Peyer's patch (tissue), 4 donors: ENCODE measurements around the gene DYRK1A. TPM values are rescaled to one million over a fixed set of nuclear protein-coding genes. Genes with fewer than 3 reads are reported as not detected.

Source experiments
- DNase-seq, 3 donors: peaks; one replicate each; pipeline ENCODE4 v3.0.0-alpha.2; 2017 to 2019
- H3K27ac ChIP-seq, 4 donors: fragments of 200-600 bp; sonication (generic); one replicate each; pipeline ENCODE4 v1.5.1; 2016 to 2019
- H3K27me3 ChIP-seq, 2 donors: fragments of 200-600 bp; sonication (generic); one replicate each; pipeline ENCODE4 v1.5.1; 2019
- H3K36me3 ChIP-seq, 3 donors: fragments of 200-600 bp; sonication (generic); one replicate each; pipeline ENCODE4 v1.5.1; 2016 to 2019
- H3K4me1 ChIP-seq, 4 donors: fragments of 200-600 bp; sonication (generic); one replicate each; pipeline ENCODE4 v1.5.1; 2016 to 2019
- H3K4me3 ChIP-seq, 4 donors: fragments of 200-600 bp; sonication (generic); 1 replicate in 3 of 4; 2 replicates in 1 of 4; pipeline ENCODE4 v1.5.1; 2016 to 2019; ENCODE audit warnings: mild to moderate bottlenecking in 1 of 4
- H3K9me3 ChIP-seq, 4 donors: fragments of 200-600 bp; sonication (generic); one replicate each; pipeline ENCODE4 v1.5.1; 2016 to 2019; ENCODE audit warnings: mild to moderate bottlenecking in 1 of 4
- CTCF ChIP-seq, 6 experiments: fragments of 450-650 bp in 4 of 6; fragments of 200-600 bp in 2 of 6; sonication (generic) in 1 of 6; IDR thresholded peaks; one replicate each; pipeline ENCODE4 v1.5.1; 2017 to 2019; ENCODE audit warnings: antibody characterized with exemption in 6 of 6, mild to moderate bottlenecking in 3 of 6, moderate library complexity in 1 of 6
- POLR2A ChIP-seq, 2 donors: fragments of 450-650 bp; IDR thresholded peaks; one replicate each; pipeline ENCODE4 v1.5.1; 2017; ENCODE audit warnings: antibody characterized with exemption in 2 of 2, mild to moderate bottlenecking in 2 of 2, moderate library complexity in 2 of 2
- total RNA-seq, 4 donors: library from RNA; depleted of rRNA; stranded (reverse); fragments of >200 nt; gene quantifications; one replicate each; pipeline ENCODE4 v1.1.0, GENCODE V29; 2016

The DYRK1A gene
- total RNA-seq, 4 donors from 2014 or later = 68.8 to 133 (median 81.3) TPM

- DNase-seq = no peak
- TF ChIP-seq POLR2A (IDR thresholded peaks at IDR 0.05) (no peak), CTCF (IDR thresholded peaks at IDR 0.05) (peak in 1 of 6 experiments; percentile 11)
- H3K4me1 ChIP-seq = peaks cover 0 to 3% (median 0%) of the 10 kb centered on the region in 4 donors
- no peak overlapping the region for H3K27ac ChIP-seq
- H3K4me3 ChIP-seq = no peak overlapping the region
- no peaks in the 10 kb centered on the region for H3K36me3 ChIP-seq
- no peaks in the 10 kb centered on the region for H3K27me3 ChIP-seq
- H3K9me3 ChIP-seq = no peaks in the 10 kb centered on the region
These were observed 80.0 kb downstream of the DYRK1A start for GRCh38 chr21:37446552-37446951.

- Histone ChIP-seq H3K4me3 (no peak overlapping the region), H3K9me3 (no peaks in the 10 kb centered on the region), H3K27me3 (no peaks in the 10 kb centered on the region), H3K4me1 (peaks cover 0 to 8% (median 0%) of the 10 kb centered on the region in 4 donors), H3K27ac (no peak overlapping the region), H3K36me3 (no peaks in the 10 kb centered on the region)
- no peak for DNase-seq
- TF ChIP-seq CTCF (IDR thresholded peaks at IDR 0.05) (no peak), POLR2A (IDR thresholded peaks at IDR 0.05) (no peak)
These were observed 80.8 kb downstream of the DYRK1A start for GRCh38 chr21:37447288-37447936.

GRCh38 chr21:37449302-37449937 lies 82.8 kb downstream of the DYRK1A start:
- H3K4me3 ChIP-seq = no peak overlapping the region
- peaks cover 0 to 21% (median 0%) of the 10 kb centered on the region in 4 donors for H3K4me1 ChIP-seq
- H3K36me3 ChIP-seq = no peaks in the 10 kb centered on the region
- DNase-seq = no peak
- no peak for TF ChIP-seq POLR2A (IDR thresholded peaks at IDR 0.05)
- no peak overlapping the region for H3K27ac ChIP-seq
- no peaks in the 10 kb centered on the region for H3K9me3 ChIP-seq
- no peaks in the 10 kb centered on the region for H3K27me3 ChIP-seq

DNA sequence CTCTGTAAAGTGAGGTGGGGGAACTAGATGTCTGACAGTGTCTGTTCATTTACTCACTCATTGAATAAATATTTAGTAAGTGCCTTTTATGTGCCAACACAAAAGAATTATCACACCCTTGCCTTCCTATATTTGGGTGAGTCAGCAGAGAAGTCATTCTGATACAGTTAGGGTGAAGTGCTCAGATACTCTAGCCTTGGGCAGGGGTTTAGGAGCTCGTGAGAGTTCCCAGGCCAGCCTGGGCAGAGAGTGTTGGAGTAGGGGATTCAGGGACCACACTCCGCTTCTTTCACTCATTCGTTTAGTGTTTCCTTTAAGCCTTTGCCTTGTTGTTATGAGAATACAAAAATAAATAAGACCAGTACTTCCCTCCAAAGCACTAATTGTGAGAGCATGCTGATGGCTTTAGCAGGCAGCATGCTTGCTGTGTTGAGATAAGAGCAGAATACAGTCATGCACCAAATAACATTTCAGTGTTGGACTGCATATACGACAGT lies 83.9 kb downstream of the DYRK1A start:
- H3K27me3 ChIP-seq = no peaks in the 10 kb centered on the region
- TF ChIP-seq POLR2A (IDR thresholded peaks at IDR 0.05) (no peak), CTCF (IDR thresholded peaks at IDR 0.05) (no peak)
- peaks cover 0 to 27% (median 0%) of the 10 kb centered on the region in 4 donors for H3K4me1 ChIP-seq
- H3K27ac ChIP-seq = no peak overlapping the region
- H3K9me3 ChIP-seq = no peaks in the 10 kb centered on the region
- no peak overlapping the region for H3K4me3 ChIP-seq
- no peaks in the 10 kb centered on the region for H3K36me3 ChIP-seq
- DNase-seq = no peak

- H3K9me3 ChIP-seq = no peaks in the 10 kb centered on the region
- TF ChIP-seq POLR2A (IDR thresholded peaks at IDR 0.05) = no peak
- TF ChIP-seq CTCF (IDR thresholded peaks at IDR 0.05) = no peak
- no peak overlapping the region for H3K4me3 ChIP-seq
- H3K36me3 ChIP-seq = no peaks in the 10 kb centered on the region
- DNase-seq = no peak
- no peak overlapping the region for H3K27ac ChIP-seq
- peaks cover 0 to 36% (median 0%) of the 10 kb centered on the region in 4 donors for H3K4me1 ChIP-seq
- H3K27me3 ChIP-seq = no peaks in the 10 kb centered on the region
These were observed 84.9 kb downstream of the DYRK1A start for GRCh38 chr21:37451446-37451845.

DNA sequence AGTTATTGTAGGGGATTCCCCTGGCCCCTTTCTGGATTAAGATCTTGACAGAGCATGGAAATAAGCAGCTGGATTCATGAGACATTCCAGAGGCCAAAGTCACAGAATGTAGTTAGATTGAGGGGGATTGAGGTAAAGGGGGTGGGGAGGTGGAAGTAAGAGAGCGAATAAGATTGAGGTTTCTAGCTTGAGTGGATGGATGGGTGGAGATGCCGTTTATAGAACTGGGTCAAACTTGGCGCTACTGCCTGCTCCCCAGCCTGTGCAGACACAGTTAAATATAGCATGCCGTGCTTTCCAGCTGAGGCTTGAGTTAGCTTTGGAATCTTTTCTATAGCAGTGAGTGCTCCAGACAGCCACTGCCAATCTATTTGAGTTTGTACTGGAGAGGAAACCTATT lies 85.7 kb downstream of the DYRK1A start:
- H3K27ac ChIP-seq = peak overlapping the region in 1 of 4 donors; percentile 24
- TF ChIP-seq CTCF (IDR thresholded peaks at IDR 0.05) = no peak
- TF ChIP-seq POLR2A (IDR thresholded peaks at IDR 0.05) = no peak
- H3K4me1 ChIP-seq = peaks cover 0 to 36% (median 0%) of the 10 kb centered on the region in 4 donors
- H3K4me3 ChIP-seq = no peak overlapping the region
- H3K36me3 ChIP-seq = no peaks in the 10 kb centered on the region
- DNase-seq = no peak
- H3K27me3 ChIP-seq = no peaks in the 10 kb centered on the region
- no peaks in the 10 kb centered on the region for H3K9me3 ChIP-seq
